Epithelial cell of proximal tubule (primary cell): ENCODE measurements around the gene KNSTRN. TPM values are rescaled to one million over a fixed set of nuclear protein-coding genes. Genes with fewer than 3 reads are reported as not detected.

Experiments used
- DNase-seq: peaks from one replicate; pipeline ENCODE4 v3.0.0-alpha.2; 2011; ENCODE audit warnings: low read depth
- H3K4me3 ChIP-seq: 2 replicates; pipeline ENCODE4 v1.5.1; 2011; ENCODE audit warnings: low read depth, mild to moderate bottlenecking, low read length
- total RNA-seq: library from RNA; depleted of rRNA; stranded (reverse); fragments of >200 nt; gene quantifications from 2 replicates; pipeline ENCODE4 v1.2.3, GENCODE V29; 2015
- TF ChIP-seq, protein P1 (sequence below): conservative IDR thresholded peaks from 2 replicates; pipeline ENCODE4 v1.5.1; 2012; ENCODE audit warnings: low read depth, mild to moderate bottlenecking, low read length

Gene KNSTRN
- total RNA-seq, 1 donor from 2014 or later, result 54.7 TPM

DNA sequence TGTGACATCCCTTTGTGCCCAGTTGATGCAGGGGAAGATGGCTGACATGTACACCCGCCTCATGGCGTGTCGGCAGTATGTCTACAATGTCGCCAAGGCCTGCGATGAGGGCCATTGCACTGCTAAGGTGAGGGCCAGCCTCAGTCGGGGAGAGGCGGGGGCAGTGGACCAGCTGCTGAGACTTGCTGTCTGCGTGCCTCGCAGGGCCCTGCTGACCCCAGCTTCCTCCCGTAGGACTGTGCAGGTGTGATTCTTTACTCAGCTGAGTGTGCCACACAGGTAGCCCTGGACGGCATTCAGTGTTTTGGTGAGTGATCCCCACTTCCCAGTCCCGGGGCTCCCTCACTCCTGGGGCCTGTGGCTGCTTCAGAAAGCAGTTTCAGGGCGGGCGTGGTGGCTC is 33.5 kb downstream of the KNSTRN start:
- DNase-seq, result no peak
- TF ChIP-seq, protein P1, sequence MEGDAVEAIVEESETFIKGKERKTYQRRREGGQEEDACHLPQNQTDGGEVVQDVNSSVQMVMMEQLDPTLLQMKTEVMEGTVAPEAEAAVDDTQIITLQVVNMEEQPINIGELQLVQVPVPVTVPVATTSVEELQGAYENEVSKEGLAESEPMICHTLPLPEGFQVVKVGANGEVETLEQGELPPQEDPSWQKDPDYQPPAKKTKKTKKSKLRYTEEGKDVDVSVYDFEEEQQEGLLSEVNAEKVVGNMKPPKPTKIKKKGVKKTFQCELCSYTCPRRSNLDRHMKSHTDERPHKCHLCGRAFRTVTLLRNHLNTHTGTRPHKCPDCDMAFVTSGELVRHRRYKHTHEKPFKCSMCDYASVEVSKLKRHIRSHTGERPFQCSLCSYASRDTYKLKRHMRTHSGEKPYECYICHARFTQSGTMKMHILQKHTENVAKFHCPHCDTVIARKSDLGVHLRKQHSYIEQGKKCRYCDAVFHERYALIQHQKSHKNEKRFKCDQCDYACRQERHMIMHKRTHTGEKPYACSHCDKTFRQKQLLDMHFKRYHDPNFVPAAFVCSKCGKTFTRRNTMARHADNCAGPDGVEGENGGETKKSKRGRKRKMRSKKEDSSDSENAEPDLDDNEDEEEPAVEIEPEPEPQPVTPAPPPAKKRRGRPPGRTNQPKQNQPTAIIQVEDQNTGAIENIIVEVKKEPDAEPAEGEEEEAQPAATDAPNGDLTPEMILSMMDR, result no peak
- H3K4me3 ChIP-seq, result no peak overlapping the region

DNA sequence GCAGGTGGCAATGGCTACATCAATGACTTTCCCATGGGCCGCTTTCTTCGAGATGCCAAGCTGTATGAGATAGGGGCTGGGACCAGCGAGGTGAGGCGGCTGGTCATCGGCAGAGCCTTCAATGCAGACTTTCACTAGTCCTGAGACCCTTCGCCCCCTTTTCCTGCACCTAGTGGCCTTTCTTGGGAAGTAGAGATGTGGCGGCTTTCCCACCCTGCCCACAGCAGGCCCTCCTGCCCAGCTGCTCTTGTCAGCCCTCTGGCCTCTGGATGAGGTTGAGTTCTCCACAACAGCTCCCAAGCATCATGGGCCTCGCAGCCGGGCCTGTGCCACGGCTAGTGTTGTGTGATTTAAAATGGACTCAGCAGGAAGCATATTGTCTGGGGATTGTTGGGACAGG is 35.6 kb downstream of the KNSTRN start:
- TF ChIP-seq, protein P1, result no peak
- H3K4me3 ChIP-seq, result no peak overlapping the region
- DNase-seq, result no peak

DNA sequence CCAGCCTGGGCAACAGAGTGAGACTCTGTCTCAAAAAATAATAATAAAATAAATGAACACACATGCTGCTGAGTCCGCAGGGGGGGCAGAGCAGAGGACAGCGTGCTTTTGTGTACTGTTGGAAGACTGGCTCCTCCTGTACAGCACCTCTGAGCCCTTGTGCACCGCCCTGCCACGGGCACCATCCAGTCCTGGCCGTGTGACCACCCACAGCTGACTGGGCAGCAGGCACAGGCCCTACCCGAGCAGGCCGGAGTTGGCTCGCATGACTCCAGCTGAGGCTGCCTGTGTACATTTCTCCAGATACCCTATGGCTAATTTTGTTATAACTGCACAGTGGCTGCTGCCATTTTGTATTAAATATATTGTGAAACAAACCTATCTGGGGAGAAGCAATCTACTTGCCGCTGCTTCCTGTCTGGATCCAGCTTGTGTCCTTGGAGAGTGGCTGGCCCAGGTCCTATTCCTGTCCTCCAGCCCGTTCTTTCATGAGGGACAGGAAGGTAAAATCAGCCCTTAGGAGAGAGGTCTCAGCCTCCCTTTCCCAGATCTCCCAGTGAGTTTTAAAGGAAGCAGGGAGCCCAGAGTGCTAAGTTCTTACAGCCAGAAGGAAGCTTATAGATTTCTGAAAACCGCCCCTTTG is 37.7 kb downstream of the KNSTRN start:
- TF ChIP-seq, protein P1, result no peak
- DNase-seq, result no peak
- no peak overlapping the region for H3K4me3 ChIP-seq

- DNase-seq, result no peak
- no peak overlapping the region for H3K4me3 ChIP-seq
- TF ChIP-seq, protein P1, result no peak
Measured at GRCh38 chr15:40420793-40421192, 38.3 kb downstream of the KNSTRN start.

- H3K4me3 ChIP-seq, result no peak overlapping the region
- TF ChIP-seq, protein P1, result peak; percentile 88
- DNase-seq, result no peak
Measured at GRCh38 chr15:40421246-40422157, 39.0 kb downstream of the KNSTRN start.

DNA sequence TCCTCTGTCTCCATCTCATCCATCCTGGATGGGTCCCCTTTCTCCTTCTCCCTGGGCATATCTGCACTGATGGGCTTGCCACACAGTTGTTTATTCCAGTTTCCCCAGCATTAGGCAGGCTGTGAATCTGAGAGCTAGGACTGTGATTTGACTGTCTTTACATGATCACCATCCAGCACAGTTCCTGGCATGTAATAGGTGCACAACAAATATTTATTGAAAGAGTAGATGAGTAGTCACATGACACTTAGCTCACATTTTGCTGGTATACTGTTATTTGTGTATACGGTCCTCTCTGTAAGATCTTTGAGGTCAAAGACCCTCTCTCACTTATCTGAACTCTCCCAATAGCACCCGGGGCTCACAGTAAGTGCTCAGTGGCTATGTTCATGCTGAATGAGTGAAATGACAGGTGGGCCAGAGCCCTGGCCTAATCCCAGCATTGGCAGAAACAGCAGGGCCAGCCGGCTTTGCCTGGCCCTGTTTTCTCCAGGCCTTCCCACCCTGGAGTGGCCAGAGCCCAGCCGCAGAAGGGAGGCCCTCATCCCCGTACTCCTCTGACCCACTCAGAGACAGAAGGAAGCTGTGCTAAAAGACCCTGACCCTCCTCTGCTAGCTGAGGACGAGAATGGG is 42.1 kb downstream of the KNSTRN start:
- DNase-seq, result no peak
- H3K4me3 ChIP-seq, result no peak overlapping the region
- TF ChIP-seq, protein P1, result no peak
